ENCODE data around the gene CALD1. TPM values are rescaled to one million over a fixed set of nuclear protein-coding genes. Genes with fewer than 3 reads are reported as not detected.

CALD1 gene
- total RNA-seq, 1 donor from 2014 or later: 118 TPM

GRCh38 chr7:134916171-134916883, 136.9 kb downstream of the CALD1 start:
- no peak overlapping the region for H3K27ac Mint-ChIP-seq
- H3K4me3 Mint-ChIP-seq: no peak overlapping the region
- peaks cover 30% of the 10 kb centered on the region for H3K79me2 ChIP-seq (ENCODE audit: low read depth)

DNA sequence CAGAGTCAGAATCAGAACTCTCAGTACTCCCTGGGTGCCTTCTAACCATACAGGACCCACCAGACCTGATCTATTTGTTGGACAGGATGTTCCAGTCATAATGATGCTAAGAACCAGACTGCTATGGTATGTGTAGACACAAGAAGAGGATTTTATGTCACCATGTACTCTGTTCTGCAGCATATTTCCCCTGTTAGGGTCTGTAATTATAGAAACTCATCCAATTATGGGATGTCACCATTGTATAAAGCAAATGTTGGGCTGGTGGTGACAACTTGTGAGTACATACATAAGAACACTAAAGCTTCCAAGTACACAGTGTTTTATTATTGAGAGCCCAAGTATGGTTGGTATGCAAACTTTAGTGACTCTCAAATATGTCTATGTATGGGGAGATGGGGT, 139.8 kb downstream of the CALD1 start:
- no peak overlapping the region for H3K4me3 ChIP-seq
- no peaks in the 10 kb centered on the region for H3K4me1 ChIP-seq
- H3K9me3 Mint-ChIP-seq: no peaks in the 10 kb centered on the region
- H4K20me1 ChIP-seq (ENCODE audit: low read depth): no peaks in the 10 kb centered on the region
- H3K27ac Mint-ChIP-seq: no peak overlapping the region
- no peak overlapping the region for H3K4me3 Mint-ChIP-seq
- H3K27me3 Mint-ChIP-seq (ENCODE audit: insufficient read depth, low read depth): no peaks in the 10 kb centered on the region
- no peak for DNase-seq (ENCODE audit: low spot score)
- no peak overlapping the region for H3K4me2 ChIP-seq
- peaks cover 18% of the 10 kb centered on the region for H3K36me3 Mint-ChIP-seq
- TF ChIP-seq EZH2 (IDR thresholded peaks at IDR 0.05): no peak
- TF ChIP-seq CTCF (IDR thresholded peaks at IDR 0.05): no peak
- TF ChIP-seq EZH2phosphoT487 (IDR thresholded peaks at IDR 0.05): no peak
- H3K9me3 ChIP-seq (ENCODE audit: low read depth): no peaks in the 10 kb centered on the region
- H3K27ac ChIP-seq: no peak overlapping the region
- peaks cover 32% of the 10 kb centered on the region for H3K79me2 ChIP-seq (ENCODE audit: low read depth)
- no peaks in the 10 kb centered on the region for H3K27me3 ChIP-seq
- no peak overlapping the region for H3K9ac ChIP-seq
- H3F3A ChIP-seq (ENCODE audit: low read depth): no peaks in the 10 kb centered on the region
- no peaks in the 10 kb centered on the region for H3K4me1 Mint-ChIP-seq
- no peaks in the 10 kb centered on the region for H3K36me3 ChIP-seq
- H2AFZ ChIP-seq (replicated peaks): no peak overlapping the region

More at GRCh38 chr7:134916171-134916883, 136.9 kb downstream of the CALD1 start:
- TF ChIP-seq EZH2phosphoT487 (IDR thresholded peaks at IDR 0.05) (no peak), CTCF (IDR thresholded peaks at IDR 0.05) (no peak), EZH2 (IDR thresholded peaks at IDR 0.05) (no peak)
- Histone ChIP-seq H2AFZ (replicated peaks) (no peak overlapping the region), H3K9ac (no peak overlapping the region), H3K4me3 (no peak overlapping the region), H3K36me3 (no peaks in the 10 kb centered on the region), H3K9me3 (ENCODE audit: low read depth) (no peaks in the 10 kb centered on the region), H3F3A (ENCODE audit: low read depth) (no peaks in the 10 kb centered on the region), H3K27me3 (no peaks in the 10 kb centered on the region), H3K27ac (no peak overlapping the region), H4K20me1 (ENCODE audit: low read depth) (no peaks in the 10 kb centered on the region), H3K4me1 (no peaks in the 10 kb centered on the region), H3K4me2 (no peak overlapping the region)
- Mint-ChIP-seq H3K4me1 (no peaks in the 10 kb centered on the region), H3K27me3 (ENCODE audit: insufficient read depth, low read depth) (no peaks in the 10 kb centered on the region), H3K36me3 (peaks cover 16% of the 10 kb centered on the region), H3K9me3 (no peaks in the 10 kb centered on the region)
- DNase-seq (ENCODE audit: low spot score): no peak

DNA sequence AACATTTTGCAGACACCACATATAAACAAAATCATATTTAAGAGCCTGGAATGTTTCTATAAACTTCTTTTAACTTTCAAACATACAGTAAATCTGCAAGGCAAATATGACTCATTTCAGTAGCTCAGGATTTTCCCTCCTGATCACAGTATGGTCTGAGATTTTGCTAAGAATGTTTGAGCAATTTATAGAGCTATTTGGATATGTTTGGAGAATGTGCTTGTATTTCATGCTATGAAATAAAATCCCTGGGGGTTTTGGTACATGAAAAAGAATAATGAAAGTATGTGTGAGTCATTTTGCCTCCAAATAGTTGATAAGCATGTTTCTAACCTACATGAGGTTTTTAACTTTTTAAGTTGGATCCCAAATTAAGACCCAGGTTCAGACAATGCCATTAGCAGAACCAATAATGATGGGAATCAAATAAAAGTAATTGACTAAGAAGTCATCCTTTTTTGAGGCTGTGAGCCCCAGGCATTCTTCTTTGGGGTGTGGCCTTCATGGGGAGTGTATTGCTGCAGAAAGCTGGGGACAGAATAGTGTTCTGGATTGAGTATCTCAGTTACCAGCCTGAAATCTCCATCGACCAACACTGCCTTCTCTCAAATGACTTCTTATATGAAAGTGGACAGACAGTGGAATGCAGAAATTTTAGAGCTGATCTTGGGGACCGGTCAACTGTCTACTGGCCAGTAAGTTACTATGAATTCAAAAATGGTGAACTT, 140.8 kb downstream of the CALD1 start:
- no peaks in the 10 kb centered on the region for H4K20me1 ChIP-seq (ENCODE audit: low read depth)
- DNase-seq (ENCODE audit: low spot score): no peak
- no peak overlapping the region for H3K4me2 ChIP-seq
- H3K79me2 ChIP-seq (ENCODE audit: low read depth): peaks cover 29% of the 10 kb centered on the region
- no peak overlapping the region for H3K9ac ChIP-seq
- Mint-ChIP-seq H3K4me3 (no peak overlapping the region), H3K27me3 (ENCODE audit: insufficient read depth, low read depth) (no peaks in the 10 kb centered on the region), H3K9me3 (peaks cover 1% of the 10 kb centered on the region), H3K4me1 (no peaks in the 10 kb centered on the region), H3K36me3 (peaks cover 18% of the 10 kb centered on the region), H3K27ac (no peak overlapping the region)
- no peaks in the 10 kb centered on the region for H3K36me3 ChIP-seq
- H2AFZ ChIP-seq (replicated peaks): no peak overlapping the region
- H3K4me1 ChIP-seq: no peaks in the 10 kb centered on the region
- H3K9me3 ChIP-seq (ENCODE audit: low read depth): no peaks in the 10 kb centered on the region
- no peak for TF ChIP-seq EZH2 (IDR thresholded peaks at IDR 0.05)
- no peak for TF ChIP-seq EZH2phosphoT487 (IDR thresholded peaks at IDR 0.05)
- no peak for TF ChIP-seq CTCF (IDR thresholded peaks at IDR 0.05)
- H3K27ac ChIP-seq: no peak overlapping the region
- H3K27me3 ChIP-seq: no peaks in the 10 kb centered on the region
- H3F3A ChIP-seq (ENCODE audit: low read depth): no peaks in the 10 kb centered on the region
- no peak overlapping the region for H3K4me3 ChIP-seq

Data from neural progenitor cell (in vitro differentiated cells).